Fibroblast of skin of left quadriceps (primary cell): ENCODE measurements around the gene CSNK1G2.

Experiments used
- DNase-seq, 2 experiments: peaks; one replicate each; pipeline ENCODE4 v3.0.0-alpha.2; 2013; ENCODE audit warnings: low read depth in 2 of 2

The CSNK1G2 gene

GRCh38 chr19:1941146-1942077 lies at the start of gene CSNK1G2:
Gene CSNK1G2 (plus strand): TSS chr19:1941172. CDS start chr19:1969773, 28,601 bp downstream.
- DNase-seq, result no peak

GRCh38 chr19:1893791-1894190 lies 47.2 kb upstream of the CSNK1G2 start:
- no peak for DNase-seq

- no peak for DNase-seq
These were observed 44.5 kb upstream of the CSNK1G2 start for GRCh38 chr19:1896508-1896907.

- DNase-seq, result no peak
These were observed 39.0 kb upstream of the CSNK1G2 start for GRCh38 chr19:1901940-1902404.

GRCh38 chr19:1902923-1903322 lies 38.0 kb upstream of the CSNK1G2 start:
- DNase-seq, result no peak

- no peak for DNase-seq
These were observed 36.2 kb upstream of the CSNK1G2 start for GRCh38 chr19:1904860-1905109.

- peak; percentile 98 for DNase-seq
These were observed 35.7 kb upstream of the CSNK1G2 start, which contains the start of the genes ADAT3 and SCAMP4 for GRCh38 chr19:1905110-1905862. Gene ADAT3 (plus strand): TSS chr19:1905399. CDS start chr19:1912048, 6,649 bp downstream. Gene SCAMP4 (plus strand): TSS chr19:1905399. CDS start chr19:1915020, 9,621 bp downstream.

- no peak for DNase-seq
These were observed 35.1 kb upstream of the CSNK1G2 start for GRCh38 chr19:1905863-1906375.

GRCh38 chr19:1906985-1907562 lies 33.9 kb upstream of the CSNK1G2 start:
- DNase-seq, result no peak

- DNase-seq, result no peak
These were observed 33.2 kb upstream of the CSNK1G2 start for GRCh38 chr19:1907563-1908363.

GRCh38 chr19:1908364-1908678 lies 32.7 kb upstream of the CSNK1G2 start:
- DNase-seq, result no peak

GRCh38 chr19:1909761-1910080 lies 31.3 kb upstream of the CSNK1G2 start:
- no peak for DNase-seq

GRCh38 chr19:1910177-1910576 lies 30.8 kb upstream of the CSNK1G2 start:
- DNase-seq, result no peak

GRCh38 chr19:1911098-1911497 lies 29.9 kb upstream of the CSNK1G2 start:
- no peak for DNase-seq

- no peak for DNase-seq
These were observed 29.0 kb upstream of the CSNK1G2 start for GRCh38 chr19:1911995-1912394.

- DNase-seq, result no peak
These were observed 28.0 kb upstream of the CSNK1G2 start for GRCh38 chr19:1912760-1913505.

- DNase-seq, result no peak
These were observed 27.0 kb upstream of the CSNK1G2 start for GRCh38 chr19:1913781-1914577.

GRCh38 chr19:1914826-1915341 lies 26.1 kb upstream of the CSNK1G2 start:
- DNase-seq, result no peak

GRCh38 chr19:1917146-1917545 lies 23.8 kb upstream of the CSNK1G2 start:
- DNase-seq, result no peak

GRCh38 chr19:1917926-1918325 lies 23.0 kb upstream of the CSNK1G2 start:
- no peak for DNase-seq
